Right ventricle myocardium inferior (tissue), 1 donor: ENCODE data around the gene SNRPB. TPM values are rescaled to one million over a fixed set of nuclear protein-coding genes. Genes with fewer than 3 reads are reported as not detected.
"Not testable (repeated sequence)": the region's sequence is repeated elsewhere in the genome, so short reads cannot be mapped to it uniquely, and the experiment has no call there.

Experiments
- ATAC-seq: fragments of 200-7000 bp; cut with Tn5 transposase; one replicate; pipeline ENCODE4 v1.9.1; 2020; ENCODE audit warnings: mild to moderate bottlenecking, moderate library complexity
- DNase-seq: peaks from one replicate; pipeline ENCODE4 v3.0.0; 2021; ENCODE audit errors: missing footprints
- intact Hi-C: fragments of 100-400 bp; cut with DNase I; formaldehyde crosslinking; loops from one replicate; pipeline ENCODE4 v1.11.0; 2022
- long read RNA-seq: library from polyadenylated mRNA; unstranded; transcript quantifications from one replicate; pipeline ENCODE4 v2.0.0, GENCODE V29; 2021
- total RNA-seq: library from RNA; stranded (reverse); fragmentation: NEBNext Ultra II Directional; extraction: Animal tissue kit (Norgen Biotek cat#: 25700); gene quantifications from one replicate; pipeline ENCODE4 v1.2.1, GENCODE V29; 2021
- donor health status: DM: no; HTN: yes; CAD: no; lungs with severe emphysema.

Gene SNRPB
- 55.7 TPM for total RNA-seq
- long read RNA-seq, transcript SNRPB-201 (7 exons, 1,154 nt), result major isoform, 21 of 29 reads
- long read RNA-seq, transcript SNRPB-202 (7 exons, 1,008 nt), result minor isoform, 6 of 29 reads
- long read RNA-seq, partial matches to known transcripts, result 0 of 29 reads
- long read RNA-seq, other reads (novel, unspliced or antisense), result 2 of 29 reads

DNA sequence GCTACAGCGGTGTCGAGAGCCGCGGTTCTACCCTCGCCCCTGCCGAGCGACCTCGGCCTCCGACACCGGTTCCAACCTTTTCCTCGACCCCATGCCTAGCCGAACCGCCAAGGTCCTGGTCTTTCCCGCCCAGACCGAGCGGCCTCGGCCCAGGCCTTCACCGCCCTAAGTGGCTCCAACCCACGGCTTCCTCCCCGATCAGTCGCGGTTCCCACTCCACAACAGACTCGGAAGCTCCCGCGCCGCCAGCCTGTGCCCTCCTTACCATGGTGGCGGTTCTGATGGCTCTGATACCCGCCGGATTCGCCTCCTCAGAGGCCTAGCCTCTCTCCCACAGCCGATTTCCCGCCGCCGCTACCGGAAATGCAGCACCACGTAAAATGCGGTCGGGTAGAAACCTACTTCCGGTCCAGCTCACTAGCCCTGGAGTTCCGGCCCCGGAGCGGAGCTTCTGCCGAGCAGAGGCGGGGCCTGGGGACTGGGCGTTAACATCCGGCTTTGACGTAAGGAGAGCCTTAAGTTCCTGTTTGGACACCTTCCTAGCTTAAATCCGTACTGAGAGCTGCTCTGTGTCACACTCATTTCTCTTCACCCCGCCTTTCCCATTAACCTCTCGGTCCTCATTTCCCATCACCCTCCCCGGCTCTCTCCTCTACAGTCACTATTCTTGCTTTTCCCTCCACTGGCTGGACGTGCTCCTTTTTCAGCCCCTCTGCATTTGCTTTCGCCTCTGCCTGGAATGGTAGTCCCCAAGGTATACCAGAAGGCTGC, at the start of gene SNRPB:
TSS of gene SNRPB (minus strand) at position 367 of the 771 bp plus-strand sequence. CDS start at position 268, 99 bp downstream.
- DNase-seq, result peak; percentile 97
- peak; percentile 100 for ATAC-seq
- intact Hi-C loops, result loop anchor here (1.0 to 10.0 kb wide), 4 partner anchors 38 to 366 kb away; partner anchors contain the start of genes NOP56, STK35 and ZNF343

DNA sequence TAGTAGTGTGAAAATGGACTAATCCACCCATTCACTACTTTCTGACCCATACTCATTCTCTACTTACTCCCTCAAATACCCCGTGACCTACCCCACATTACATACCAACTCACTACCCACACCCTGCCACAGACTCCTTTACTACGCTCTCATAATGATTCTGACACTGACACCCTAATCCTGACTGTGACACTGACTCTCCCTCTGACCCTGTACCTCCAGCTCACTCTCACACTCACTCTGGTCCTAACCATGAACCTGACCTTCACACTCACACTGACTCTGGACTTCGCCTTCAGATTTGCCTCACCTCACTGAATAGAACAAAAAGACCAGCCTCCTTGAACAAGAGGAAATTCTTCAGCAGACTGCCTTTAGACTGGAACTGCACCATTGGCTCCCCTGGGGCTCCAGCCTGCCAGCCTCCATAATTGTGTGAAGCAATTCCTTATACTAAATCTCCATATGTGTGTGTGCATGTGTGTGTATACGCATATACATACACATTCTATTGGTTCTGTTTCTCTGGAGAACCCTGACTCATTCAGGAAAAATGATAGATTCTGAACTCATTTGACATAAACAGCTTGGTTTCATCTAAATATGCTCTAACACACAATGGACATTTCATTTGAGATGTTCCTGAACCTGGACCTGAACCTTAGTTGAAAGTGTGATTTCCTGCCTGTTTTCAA, 48.7 kb upstream of the SNRPB start:
- intact Hi-C loops, result no loop called here
- ATAC-seq (no peak), DNase-seq (no peak)

DNA sequence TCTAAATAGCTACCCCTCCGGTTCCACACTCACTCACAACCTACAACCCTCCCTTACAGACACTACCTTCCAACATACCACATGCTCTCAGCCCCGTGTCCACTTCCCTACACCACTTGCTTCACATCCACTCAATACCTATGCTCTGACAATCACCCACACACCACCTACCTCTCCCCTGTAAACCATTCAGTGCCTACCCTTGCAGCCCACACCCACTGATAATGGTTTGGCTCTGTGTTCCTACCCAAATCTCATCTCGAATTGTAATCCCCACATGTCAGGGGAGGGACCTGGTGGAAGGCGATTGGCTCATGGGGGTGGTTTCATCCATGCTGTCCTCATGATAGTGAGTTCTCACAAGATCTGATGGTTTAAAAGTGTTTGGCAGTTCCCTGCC, 48.0 kb upstream of the SNRPB start:
- DNase-seq, result no peak
- intact Hi-C loops, result no loop called here
- no peak for ATAC-seq

DNA sequence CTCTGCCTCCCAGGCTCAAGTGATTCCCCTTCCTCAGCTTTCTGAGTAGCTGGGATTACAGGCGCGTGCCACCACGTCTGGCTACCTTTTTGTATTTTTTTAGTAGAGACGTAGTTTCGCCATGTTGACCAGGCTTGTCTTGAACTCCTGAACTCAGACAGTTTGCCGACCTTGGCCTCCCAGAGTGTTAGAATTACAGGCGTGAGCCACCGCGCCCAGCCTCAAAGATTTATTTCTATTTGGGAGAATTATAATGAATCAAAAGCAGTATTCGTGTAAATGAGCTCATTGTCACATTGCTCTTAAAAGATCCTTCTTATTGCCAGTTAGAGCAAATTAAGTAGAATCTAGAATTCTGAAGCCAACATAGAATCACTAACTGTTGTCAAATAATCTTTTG, 47.5 kb upstream of the SNRPB start:
- DNase-seq (no peak), ATAC-seq (no peak)
- intact Hi-C loops, result no loop called here

DNA sequence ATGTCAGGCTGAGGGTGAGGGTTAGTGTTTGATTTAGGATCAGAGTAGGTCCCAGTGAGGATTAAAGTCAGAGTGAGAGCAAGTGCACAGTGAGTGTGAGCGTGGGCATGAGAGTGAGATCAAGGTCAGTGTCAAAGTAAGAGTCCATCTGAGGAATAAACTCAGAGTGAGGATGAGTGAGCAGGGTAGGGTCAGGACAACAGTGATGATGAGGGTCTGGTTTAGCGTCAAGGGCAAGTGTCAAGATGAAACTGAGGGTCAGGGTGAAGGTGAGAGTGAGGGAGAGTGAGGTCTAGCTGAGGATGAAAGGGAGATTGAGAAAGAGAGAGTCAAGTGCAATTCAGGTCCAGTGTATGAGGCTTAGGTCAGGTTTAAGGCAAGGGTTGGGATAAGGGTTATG, 45.8 kb upstream of the SNRPB start:
- ATAC-seq, result no peak
- DNase-seq, result no peak
- intact Hi-C loops, result no loop called here

DNA sequence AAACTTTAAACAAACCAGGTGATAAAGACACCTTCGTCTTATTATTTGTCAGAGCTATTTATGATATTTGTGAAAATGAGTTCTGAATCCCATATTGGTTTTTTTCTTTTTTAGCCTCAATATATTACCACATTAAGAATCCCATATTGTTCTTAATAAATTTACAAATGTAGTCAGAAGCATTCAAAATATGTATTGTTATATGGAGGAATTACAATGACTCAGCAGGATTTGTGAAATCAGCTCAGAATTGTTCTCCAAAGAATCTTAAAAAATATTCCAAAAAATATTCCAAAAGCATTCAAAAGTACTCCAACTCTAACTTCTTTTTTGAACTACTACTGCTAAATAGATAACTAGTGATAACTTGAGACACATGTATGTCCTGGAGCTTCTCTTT, 44.6 kb upstream of the SNRPB start:
- intact Hi-C loops, result no loop called here
- DNase-seq (no peak), ATAC-seq (no peak)

DNA sequence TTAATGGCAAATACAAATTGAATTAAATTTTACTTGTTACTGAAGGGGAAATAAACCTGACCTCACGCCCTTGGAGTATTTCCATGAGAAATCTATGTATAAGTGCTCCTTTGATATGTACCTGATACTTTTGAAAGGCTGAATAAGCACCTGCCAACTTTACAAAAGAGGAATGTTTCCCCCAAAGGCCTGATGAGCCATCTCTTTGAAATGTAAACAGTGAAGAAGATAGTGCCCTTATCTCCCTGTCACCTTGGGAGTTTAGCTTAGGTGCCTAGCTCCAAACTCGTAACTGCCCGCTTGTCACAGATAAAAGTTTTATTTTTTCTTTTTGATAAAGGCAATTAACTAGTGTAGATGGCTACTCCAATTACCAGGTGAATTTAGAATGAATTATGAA, 39.2 kb upstream of the SNRPB start:
- intact Hi-C loops, result loop anchor here (2.0 kb wide), 1 partner anchor 39 kb away; the partner anchor contains the start of gene SNRPB
- no peak for ATAC-seq
- DNase-seq, result no peak

DNA sequence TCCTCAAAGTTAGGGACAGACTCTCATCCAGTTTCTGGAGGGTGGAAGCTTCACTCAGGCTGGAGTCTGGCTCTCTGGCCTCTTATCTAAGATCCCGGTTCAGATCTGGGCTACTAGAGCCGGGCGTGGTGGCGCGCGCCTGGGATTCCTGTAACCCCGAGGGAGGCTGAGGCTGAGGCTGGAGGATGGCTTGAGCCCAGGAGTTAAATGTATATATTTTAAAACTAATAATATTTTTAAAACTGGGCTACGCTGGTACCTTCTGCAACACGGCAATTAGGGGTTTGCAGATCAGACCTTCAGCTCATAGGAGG, 38.8 kb upstream of the SNRPB start:
- DNase-seq (no peak), ATAC-seq (no peak)
- intact Hi-C loops, result loop anchor here (2.0 kb wide), 1 partner anchor 39 kb away; the partner anchor contains the start of gene SNRPB

DNA sequence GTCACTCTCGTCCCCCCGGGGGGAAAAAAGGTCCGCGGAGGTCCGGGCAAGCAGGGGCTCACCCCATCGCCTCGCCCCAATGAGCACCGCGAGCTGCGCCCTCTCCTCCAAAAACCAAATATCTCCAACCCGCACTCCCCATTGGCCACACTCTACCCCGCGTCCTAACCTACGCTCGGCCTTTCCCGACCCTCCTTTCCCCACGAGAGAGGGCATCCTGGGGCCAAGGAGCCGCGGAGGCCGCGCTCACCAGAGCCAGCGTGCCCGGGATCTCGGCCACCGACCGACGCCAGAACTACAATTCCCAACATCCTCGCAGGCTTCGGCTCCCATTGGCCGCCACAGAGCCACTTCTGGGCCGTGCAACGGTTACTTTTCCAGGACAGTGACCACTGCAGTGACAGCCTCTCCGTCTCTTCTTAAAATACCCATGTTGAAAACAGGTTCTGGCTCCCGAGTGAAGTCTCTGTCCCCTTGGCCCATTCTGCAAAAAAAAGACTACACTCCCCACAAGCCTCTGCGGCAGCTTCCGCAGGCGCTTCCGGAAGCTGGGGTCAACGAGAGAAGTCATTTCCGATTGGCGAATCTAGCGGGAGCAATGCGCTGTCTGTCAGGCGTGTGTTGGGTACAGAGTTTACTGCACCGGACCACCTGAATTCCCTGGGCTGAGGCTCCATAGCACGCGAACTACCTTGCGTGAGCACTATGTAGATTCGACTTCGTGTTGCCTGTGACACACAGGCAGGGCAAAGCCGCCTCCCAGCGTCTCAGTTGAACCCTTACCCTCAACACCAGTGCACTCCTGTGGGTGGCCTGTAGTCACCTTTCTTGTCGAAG, 38.3 kb upstream of the SNRPB start, which contains the start of gene ZNF343:
TSS of gene ZNF343 (minus strand) at position 285 of the 837 bp plus-strand sequence. CDS start 15,020 bp downstream, outside the sequence.
- intact Hi-C loops, result loop anchor here (1.0 to 2.0 kb wide), 2 partner anchors 12 to 38 kb away; partner anchors contain the start of gene SNRPB

DNA sequence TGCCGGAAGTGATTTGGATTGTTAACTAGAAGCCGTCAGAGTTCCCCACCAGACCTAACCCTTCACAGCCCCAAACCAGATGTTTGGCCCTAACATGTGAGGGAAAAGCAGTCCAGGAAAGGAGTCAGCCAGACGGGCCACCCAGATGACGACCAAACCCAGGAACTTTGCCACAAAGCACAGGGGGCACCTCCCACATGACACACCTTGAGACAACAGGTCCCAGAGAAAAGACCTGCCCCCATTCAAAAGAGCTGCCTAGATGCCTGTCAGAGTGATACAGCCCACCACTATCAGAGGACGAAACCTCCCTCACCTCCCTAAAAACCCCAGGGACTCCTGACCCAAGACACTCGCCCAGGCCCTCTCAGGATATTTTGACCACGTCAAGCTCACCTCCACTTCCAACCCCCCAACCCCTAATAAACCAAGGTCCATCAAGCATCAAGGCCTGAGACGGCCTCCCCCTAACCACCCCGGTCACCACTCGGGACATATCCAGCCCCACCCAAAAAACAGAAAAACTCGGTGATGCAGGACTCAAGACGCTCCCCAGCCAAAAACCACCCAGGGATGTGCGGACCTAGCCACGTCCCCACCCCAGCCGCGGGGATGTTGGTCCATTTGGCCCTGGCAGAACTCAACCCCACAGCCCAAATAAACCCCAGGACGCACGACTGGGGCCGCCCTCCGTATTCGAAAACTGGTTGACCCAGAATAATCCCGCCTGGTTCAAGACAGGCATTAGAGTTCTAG, 37.5 kb upstream of the SNRPB start:
- DNase-seq, result no peak
- intact Hi-C loops, result loop anchor here (1.0 to 2.0 kb wide), 2 partner anchors 13 to 37 kb away; partner anchors contain the start of gene SNRPB
- ATAC-seq, result peak; percentile 42

More for the DNA sequence above, 38.3 kb upstream of the SNRPB start, which contains the start of gene ZNF343:
- DNase-seq (peak; percentile 92), ATAC-seq (peak; percentile 94)

DNA sequence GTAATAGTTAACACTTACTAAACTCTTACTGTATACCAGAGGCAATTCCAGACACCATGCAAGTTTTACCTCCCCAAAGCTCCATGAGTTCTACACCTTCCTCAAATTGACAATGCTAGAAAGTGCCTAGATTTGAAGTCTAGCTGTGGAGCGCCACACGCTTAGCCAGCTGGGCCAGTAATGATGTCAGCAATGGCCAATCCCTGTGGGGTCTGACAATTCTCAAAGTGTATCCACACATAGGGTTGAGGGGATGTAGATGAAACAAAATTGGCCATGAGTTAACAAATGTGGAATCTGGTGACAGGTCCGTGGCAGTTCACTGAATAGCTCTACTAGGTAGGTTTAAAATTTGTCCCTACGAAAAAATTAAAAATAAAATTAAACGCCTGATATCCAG, 36.9 kb upstream of the SNRPB start:
- intact Hi-C loops, result no loop called here
- ATAC-seq, result no peak

DNA sequence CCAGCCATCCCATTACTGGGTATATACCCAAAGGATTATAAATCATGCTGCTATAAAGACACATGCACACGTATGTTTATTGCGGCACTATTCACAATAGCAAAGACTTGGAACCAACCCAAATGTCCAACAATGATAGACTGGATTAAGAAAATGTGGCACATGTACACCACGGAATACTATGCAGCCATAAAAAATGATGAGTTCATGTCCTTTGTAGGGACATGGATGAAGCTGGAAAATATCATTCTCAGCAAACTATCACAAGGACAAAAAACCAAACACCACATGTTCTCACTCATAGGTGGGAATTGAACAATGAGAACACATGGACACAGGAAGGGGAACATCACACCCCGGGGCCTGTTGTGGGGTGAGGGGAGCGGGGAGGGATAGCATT, 35.8 kb upstream of the SNRPB start:
- DNase-seq, ATAC-seq, intact Hi-C loops: not testable (repeated sequence)

More for the DNA sequence above, 36.9 kb upstream of the SNRPB start:
- no peak for DNase-seq

DNA sequence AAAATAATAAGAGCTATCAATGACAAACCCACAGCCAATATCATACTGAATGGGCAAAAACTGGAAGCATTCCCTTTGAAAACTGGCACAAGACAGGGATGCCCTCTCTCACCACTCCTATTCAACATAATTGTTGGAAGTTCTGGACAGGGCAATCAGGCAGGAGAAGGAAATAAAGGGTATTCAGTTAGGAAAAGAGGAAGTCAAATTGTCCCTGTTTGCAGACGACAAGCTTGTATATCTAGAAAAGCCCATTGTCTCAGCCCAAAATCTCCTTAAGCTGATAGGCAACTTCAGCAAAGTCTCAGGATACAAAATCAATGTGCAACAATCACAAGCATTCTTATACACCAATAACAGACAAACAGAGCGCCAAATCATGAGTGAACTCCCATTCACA, 34.2 kb upstream of the SNRPB start:
- intact Hi-C loops, ATAC-seq, DNase-seq: not testable (repeated sequence)

DNA sequence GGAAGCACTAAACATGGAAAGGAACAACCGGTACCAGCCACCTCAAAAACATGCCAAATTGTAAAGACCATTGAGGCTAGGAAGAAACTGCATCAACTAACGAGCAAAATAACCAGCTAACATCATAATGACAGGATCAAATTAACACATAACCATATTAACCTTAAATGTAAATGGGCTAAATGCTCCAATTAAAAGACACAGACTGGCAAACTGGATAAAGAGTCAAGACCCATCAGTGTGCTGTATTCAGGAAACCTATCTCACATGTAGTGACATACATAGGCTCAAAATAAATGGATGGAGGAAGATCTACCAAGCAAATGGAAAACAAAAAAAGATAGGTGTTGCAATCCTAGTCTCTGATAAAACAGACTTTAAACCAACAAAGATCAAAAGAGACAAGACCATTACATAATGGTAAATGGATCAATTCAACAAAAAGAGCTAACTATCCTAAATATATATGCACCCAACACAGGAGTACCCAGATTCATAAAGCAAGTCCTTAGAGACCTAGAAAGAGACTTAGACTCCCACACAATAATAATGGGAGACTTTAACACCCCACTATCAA, 32.3 kb upstream of the SNRPB start:
- ATAC-seq, DNase-seq, intact Hi-C loops: not testable (repeated sequence)

DNA sequence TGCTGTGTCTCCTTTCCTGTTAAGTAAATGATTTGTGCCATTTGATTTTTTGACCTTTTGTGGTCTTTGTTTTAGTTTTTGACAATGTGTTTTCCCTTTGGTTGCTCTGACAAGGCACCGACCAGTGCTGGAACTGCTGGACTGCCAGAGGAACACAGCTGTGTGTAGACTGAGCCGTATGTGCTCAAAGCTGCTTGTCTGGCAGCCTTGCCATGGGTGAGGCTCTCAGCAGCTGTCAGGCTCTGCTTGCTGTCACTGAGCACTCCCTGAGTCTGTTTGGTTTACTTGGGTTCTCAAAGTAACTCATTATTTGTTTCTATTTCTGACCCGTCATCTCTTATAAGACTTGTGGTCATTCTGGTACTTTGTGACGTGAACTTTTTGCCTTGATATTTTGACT, 15.1 kb upstream of the SNRPB start:
- peak; percentile 70 for DNase-seq
- intact Hi-C loops, result no loop called here
- peak; percentile 98 for ATAC-seq

DNA sequence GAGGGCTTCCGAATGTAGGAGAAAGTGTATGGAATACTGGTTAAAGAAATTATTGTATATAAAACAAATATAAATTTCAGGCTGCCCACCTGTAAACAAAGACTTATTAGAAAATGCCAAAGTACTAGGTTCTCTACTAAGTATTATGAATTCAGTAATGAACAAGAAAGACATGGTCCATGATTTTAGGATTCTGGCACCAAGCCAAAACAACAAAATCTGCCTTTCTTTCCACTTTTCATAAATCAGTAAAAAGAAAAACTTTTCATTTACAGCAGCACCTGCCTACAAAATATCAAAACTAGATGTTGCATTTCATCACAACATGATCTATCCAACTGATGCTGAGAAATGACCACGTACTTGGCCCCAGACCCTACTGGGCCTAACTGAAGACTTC, 14.5 kb upstream of the SNRPB start:
- DNase-seq (no peak), ATAC-seq (no peak)
- intact Hi-C loops, result no loop called here

DNA sequence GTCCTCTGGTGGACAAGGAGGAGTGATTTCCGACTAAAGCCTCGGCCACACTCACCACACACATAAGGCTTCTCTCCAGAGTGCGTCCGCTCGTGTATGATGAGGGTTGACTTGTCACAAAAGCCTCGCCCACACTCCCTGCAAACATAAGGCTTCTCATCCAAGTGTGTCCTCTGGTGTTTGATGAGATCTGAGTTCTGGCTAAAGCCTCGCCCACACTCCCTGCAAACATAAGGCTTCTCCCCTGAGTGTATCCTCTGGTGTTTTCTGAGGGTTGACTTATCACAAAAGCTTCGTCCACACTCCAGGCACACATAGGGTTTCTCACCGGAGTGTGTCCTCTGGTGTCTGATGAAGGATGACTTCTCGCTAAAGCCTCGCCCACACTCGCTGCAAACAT, 12.9 kb upstream of the SNRPB start:
- ATAC-seq (no peak), DNase-seq (no peak)
- intact Hi-C loops, result no loop called here

DNA sequence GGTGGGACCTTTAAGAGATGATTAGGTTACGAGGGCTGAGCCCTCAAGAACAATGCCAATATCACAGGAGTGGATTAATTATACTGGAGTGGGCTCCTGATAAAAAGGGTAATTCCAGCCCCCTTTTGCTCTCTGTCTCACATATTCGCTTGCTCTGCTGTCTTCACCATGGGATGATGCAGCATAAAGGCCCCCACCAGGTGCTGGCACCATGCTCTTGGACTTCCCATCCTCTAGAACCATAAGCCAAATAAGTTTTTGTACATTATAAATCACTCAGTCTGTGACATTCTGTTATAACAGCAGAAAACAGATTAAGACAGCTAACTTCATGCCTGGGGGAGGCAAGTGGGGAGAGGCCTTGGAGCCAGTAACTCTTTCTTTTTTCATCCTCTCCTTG, 9.8 kb upstream of the SNRPB start:
- intact Hi-C loops, result no loop called here
- no peak for ATAC-seq
- no peak for DNase-seq
